K562 (cell line): ENCODE data around the gene NR1D2. TPM values are rescaled to one million over a fixed set of nuclear protein-coding genes. Genes with fewer than 3 reads are reported as not detected.

Experiments used
- CHD1 ChIP-seq: fragments of 200-600 bp; sonication (generic); IDR thresholded peaks from one replicate; pipeline ENCODE4 v1.6.1; 2012; ENCODE audit warnings: mild to moderate bottlenecking, moderate library complexity, low read length, inconsistent platforms
- ELF1 ChIP-seq: fragments of 200-800 bp; sonication (Bioruptor generic); IDR thresholded peaks from 2 replicates; pipeline ENCODE4 v1.6.1; 2016; ENCODE audit warnings: missing genetic modification characterization, missing compliant biosample characterization
- FOS ChIP-seq: IDR thresholded peaks from 3 replicates; pipeline ENCODE4 v1.6.1; 2011; ENCODE audit not compliant: insufficient read length; ENCODE audit errors: extremely low read depth
- HNRNPK ChIP-seq: fragments of 200-400 bp; formaldehyde crosslinking; IDR thresholded peaks from one replicate; pipeline ENCODE4 v1.6.1; 2018; ENCODE audit warnings: mild to moderate bottlenecking, low read depth, low read length; ENCODE audit not compliant: poor library complexity, severe bottlenecking
- JUNB ChIP-seq: fragments of 450-650 bp; formaldehyde crosslinking; conservative IDR thresholded peaks from 2 replicates; pipeline ENCODE4 v1.4.0; 2020; ENCODE audit warnings: mild to moderate bottlenecking
- NCOA4 ChIP-seq: fragments of 450-650 bp; IDR thresholded peaks from 2 replicates; pipeline ENCODE4 v1.6.1; 2018; ENCODE audit warnings: mild to moderate bottlenecking; ENCODE audit not compliant: partially characterized antibody
- PHF21A ChIP-seq: fragments of 450-650 bp; IDR thresholded peaks from 2 replicates; pipeline ENCODE4 v1.6.1; 2017; ENCODE audit warnings: low read depth, borderline replicate concordance
- POLR3A ChIP-seq: IDR thresholded peaks from 2 replicates; pipeline ENCODE4 v1.6.1; 2011; ENCODE audit warnings: borderline replicate concordance, mild to moderate bottlenecking, moderate library complexity; ENCODE audit not compliant: insufficient read length, insufficient read depth; ENCODE audit errors: extremely low read depth
- RCOR1 ChIP-seq, 2 experiments: IDR thresholded peaks; 2 replicates each; pipeline ENCODE4 v1.6.1; 2012; ENCODE audit warnings: low read depth in 2 of 2, low read length in 2 of 2, borderline replicate concordance in 1 of 2, improper control_type of control experiment in 1 of 2
- SETDB1 ChIP-seq: IDR thresholded peaks from one replicate; pipeline ENCODE4 v1.6.1; 2012; ENCODE audit warnings: low read length, control low read depth, inconsistent platforms
- SRSF1 ChIP-seq: fragments of 200-400 bp; formaldehyde crosslinking; IDR thresholded peaks from 2 replicates; pipeline ENCODE4 v1.6.1; 2017; ENCODE audit warnings: mild to moderate bottlenecking, low read depth, low read length, moderate library complexity
- TRIM28 ChIP-seq: fragments of 450-650 bp; IDR thresholded peaks from 2 replicates; pipeline ENCODE4 v1.6.1; 2017
- ZEB2 ChIP-seq: fragments of 450-650 bp; IDR thresholded peaks from 2 replicates; pipeline ENCODE4 v1.6.1; 2016
- polyA plus RNA-seq, 8 experiments: library from polyadenylated mRNA; depleted of rRNA in 4 of 8; stranded (reverse) in 5 of 8; unstranded in 3 of 8; fragments of >200 nt; fragmentation: Nextera tagmentation in 2 of 8; fragmentation: Illumina TruSeq in 1 of 8; extraction: Ambion mirVana in 2 of 8; extraction: Trizol in 1 of 8; gene quantifications; 2 replicates each; pipeline versions ENCODE4 v1.2.1 to v1.2.3, GENCODE V29; 2011 to 2014; ENCODE audit warnings: inconsistent platforms in 1 of 8, missing spikeins in 1 of 8
- total RNA-seq, 7 experiments: library from RNA; depleted of rRNA in 6 of 7; stranded (reverse); fragments of >200 nt in 6 of 7; fragmentation: Illumina TruSeq in 2 of 7; extraction: Trizol in 2 of 7; gene quantifications; 2 replicates each; pipeline versions ENCODE4 v1.2.1 to v1.2.3, GENCODE V29; 2011 to 2021; ENCODE audit warnings: low replicate concordance in 1 of 7
- TF ChIP-seq, protein P1 (sequence below): fragments of 450-650 bp; IDR thresholded peaks from 2 replicates; pipeline ENCODE4 v1.6.1; 2016; ENCODE audit warnings: low read depth
- TF ChIP-seq, protein P2 (sequence below): sonication (generic); formaldehyde crosslinking; IDR thresholded peaks from 2 replicates; pipeline ENCODE4 v1.8.0; 2022; ENCODE audit warnings: missing genetic modification reagents, mild to moderate bottlenecking, moderate library complexity, borderline replicate concordance
- TF ChIP-seq, protein P3 (sequence below): fragments of 250-450 bp; sonication (Bioruptor Pico); IDR thresholded peaks from 2 replicates; pipeline ENCODE4 v1.8.0; 2021; ENCODE audit warnings: moderate library complexity, mild to moderate bottlenecking, inconsistent platforms

Gene NR1D2
- total and polyA plus RNA-seq, 9 of the 15 experiments (the other 6 are each of a cell fraction or from before 2014, with no cell fraction given) = 1.2 to 5.5 (median 2.9) TPM

DNA sequence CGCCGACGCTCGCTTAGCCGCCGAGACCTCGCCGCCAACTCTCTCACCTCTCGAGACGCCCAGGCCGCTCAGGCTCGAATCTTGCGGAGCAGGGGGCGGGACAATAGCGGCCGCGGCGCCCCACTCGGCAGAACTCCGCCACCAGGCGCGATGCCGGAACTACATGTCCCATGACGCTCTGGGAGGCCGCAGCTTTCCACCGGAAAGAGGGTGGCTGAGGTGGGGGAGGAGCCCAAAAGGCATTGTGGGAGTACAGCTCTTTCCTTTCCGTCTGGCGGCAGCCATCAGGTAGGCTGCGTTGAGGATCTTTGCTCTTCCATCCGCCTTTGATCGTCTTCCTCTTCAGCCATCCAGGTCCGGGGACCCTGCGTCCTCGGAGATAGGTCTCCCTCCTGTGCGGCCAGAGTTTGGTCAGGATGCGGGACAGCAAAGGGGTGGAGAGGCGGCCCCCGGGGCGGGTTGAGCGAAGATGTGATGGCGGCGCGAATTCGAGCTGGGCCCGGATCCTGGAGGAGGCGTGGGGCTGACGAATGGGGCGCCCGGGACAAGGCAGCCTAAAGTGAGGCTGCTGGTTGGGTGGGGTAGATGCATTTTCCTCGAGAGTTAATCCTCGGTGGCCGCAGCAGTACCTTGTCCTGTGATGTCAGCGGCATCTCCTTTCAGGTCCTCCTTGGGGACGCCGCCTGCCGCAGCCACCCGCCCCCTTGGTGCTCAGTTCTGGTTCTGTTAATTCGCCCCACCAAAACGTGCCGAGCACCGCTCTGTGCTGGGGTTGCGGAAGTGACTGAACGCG is 28.0 kb upstream of the NR1D2 start, which contains the start of the genes NKIRAS1 and RPL15 (continued):
- TF ChIP-seq RCOR1 (IDR thresholded peaks at IDR 0.05; ENCODE audit: borderline replicate concordance in 1 of 2, low read depth in 2 of 2, low read length in 2 of 2) = peak; percentile 38 to 55; a peak in 2 of 4 replicates
- no peak for TF ChIP-seq NCOA4
- no peak for TF ChIP-seq FOS
- TF ChIP-seq, protein P1, sequence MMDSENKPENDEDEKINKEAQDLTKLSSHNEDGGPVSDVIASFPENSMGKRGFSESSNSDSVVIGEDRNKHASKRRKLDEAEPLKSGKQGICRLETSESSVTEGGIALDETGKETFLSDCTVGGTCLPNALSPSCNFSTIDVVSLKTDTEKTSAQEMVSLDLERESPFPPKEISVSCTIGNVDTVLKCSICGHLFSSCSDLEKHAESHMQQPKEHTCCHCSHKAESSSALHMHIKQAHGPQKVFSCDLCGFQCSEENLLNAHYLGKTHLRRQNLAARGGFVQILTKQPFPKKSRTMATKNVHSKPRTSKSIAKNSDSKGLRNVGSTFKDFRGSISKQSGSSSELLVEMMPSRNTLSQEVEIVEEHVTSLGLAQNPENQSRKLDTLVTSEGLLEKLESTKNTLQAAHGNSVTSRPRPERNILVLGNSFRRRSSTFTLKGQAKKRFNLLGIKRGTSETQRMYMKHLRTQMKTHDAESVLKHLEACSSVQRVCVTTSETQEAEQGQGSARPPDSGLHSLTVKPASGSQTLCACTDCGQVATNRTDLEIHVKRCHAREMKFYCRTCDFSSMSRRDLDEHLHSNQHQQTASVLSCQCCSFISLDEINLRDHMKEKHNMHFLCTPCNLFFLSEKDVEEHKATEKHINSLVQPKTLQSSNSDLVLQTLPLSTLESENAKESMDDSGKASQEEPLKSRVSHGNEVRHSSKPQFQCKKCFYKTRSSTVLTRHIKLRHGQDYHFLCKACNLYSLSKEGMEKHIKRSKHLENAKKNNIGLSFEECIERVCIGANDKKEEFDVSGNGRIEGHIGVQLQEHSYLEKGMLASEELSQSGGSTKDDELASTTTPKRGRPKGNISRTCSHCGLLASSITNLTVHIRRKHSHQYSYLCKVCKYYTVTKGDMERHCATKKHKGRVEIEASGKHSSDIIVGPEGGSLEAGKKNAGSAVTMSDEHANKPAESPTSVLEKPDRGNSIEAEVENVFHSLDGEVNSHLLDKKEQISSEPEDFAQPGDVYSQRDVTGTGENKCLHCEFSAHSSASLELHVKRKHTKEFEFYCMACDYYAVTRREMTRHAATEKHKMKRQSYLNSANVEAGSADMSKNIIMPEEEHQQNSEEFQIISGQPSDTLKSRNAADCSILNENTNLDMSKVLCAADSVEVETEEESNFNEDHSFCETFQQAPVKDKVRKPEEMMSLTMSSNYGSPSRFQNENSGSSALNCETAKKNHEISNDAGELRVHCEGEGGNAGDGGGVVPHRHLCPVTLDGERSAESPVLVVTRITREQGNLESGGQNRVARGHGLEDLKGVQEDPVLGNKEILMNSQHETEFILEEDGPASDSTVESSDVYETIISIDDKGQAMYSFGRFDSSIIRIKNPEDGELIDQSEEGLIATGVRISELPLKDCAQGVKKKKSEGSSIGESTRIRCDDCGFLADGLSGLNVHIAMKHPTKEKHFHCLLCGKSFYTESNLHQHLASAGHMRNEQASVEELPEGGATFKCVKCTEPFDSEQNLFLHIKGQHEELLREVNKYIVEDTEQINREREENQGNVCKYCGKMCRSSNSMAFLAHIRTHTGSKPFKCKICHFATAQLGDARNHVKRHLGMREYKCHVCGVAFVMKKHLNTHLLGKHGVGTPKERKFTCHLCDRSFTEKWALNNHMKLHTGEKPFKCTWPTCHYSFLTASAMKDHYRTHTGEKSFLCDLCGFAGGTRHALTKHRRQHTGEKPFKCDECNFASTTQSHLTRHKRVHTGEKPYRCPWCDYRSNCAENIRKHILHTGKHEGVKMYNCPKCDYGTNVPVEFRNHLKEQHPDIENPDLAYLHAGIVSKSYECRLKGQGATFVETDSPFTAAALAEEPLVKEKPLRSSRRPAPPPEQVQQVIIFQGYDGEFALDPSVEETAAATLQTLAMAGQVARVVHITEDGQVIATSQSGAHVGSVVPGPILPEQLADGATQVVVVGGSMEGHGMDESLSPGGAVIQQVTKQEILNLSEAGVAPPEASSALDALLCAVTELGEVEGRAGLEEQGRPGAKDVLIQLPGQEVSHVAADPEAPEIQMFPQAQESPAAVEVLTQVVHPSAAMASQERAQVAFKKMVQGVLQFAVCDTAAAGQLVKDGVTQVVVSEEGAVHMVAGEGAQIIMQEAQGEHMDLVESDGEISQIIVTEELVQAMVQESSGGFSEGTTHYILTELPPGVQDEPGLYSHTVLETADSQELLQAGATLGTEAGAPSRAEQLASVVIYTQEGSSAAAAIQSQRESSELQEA = no peak
- TF ChIP-seq, protein P2, sequence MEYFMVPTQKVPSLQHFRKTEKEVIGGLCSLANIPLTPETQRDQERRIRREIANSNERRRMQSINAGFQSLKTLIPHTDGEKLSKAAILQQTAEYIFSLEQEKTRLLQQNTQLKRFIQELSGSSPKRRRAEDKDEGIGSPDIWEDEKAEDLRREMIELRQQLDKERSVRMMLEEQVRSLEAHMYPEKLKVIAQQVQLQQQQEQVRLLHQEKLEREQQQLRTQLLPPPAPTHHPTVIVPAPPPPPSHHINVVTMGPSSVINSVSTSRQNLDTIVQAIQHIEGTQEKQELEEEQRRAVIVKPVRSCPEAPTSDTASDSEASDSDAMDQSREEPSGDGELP (CRISPR knock-in tag) = peak; percentile 93; the same call in 1 of the 2 replicates
- peak; percentile 1; the same call in 1 of the 2 replicates for TF ChIP-seq PHF21A
- no peak for TF ChIP-seq SETDB1
- no peak for TF ChIP-seq POLR3A
- TF ChIP-seq TRIM28 = no peak; the same call in 1 of the 2 replicates
- TF ChIP-seq ZEB2 = no peak; the same call in 1 of the 2 replicates
- TF ChIP-seq ELF1 (tag) = peak; percentile 83
- TF ChIP-seq JUNB = no peak
- peak; percentile 72; the same call in 1 of the 2 replicates for TF ChIP-seq SRSF1
- TF ChIP-seq, protein P3, sequence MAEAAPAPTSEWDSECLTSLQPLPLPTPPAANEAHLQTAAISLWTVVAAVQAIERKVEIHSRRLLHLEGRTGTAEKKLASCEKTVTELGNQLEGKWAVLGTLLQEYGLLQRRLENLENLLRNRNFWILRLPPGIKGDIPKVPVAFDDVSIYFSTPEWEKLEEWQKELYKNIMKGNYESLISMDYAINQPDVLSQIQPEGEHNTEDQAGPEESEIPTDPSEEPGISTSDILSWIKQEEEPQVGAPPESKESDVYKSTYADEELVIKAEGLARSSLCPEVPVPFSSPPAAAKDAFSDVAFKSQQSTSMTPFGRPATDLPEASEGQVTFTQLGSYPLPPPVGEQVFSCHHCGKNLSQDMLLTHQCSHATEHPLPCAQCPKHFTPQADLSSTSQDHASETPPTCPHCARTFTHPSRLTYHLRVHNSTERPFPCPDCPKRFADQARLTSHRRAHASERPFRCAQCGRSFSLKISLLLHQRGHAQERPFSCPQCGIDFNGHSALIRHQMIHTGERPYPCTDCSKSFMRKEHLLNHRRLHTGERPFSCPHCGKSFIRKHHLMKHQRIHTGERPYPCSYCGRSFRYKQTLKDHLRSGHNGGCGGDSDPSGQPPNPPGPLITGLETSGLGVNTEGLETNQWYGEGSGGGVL (CRISPR knock-in tag) = no peak
- TF ChIP-seq CHD1 = peak; percentile 48
- TF ChIP-seq HNRNPK = no peak
